AG09319 (cell line): ENCODE results near the gene COL4A2.

Experiments
- DNase-seq: peaks from one replicate; pipeline ENCODE4 v3.0.0-alpha.2; 2010; ENCODE audit warnings: low read depth; ENCODE audit errors: extremely low read depth
- CTCF ChIP-seq: IDR thresholded peaks from 2 replicates; pipeline ENCODE4 v1.5.1; 2011; ENCODE audit warnings: low read depth, mild to moderate bottlenecking, inconsistent platforms, low read length, moderate library complexity

COL4A2 gene

GRCh38 chr13:110272651-110273050 lies 34.4 kb upstream of the COL4A2 start:
- TF ChIP-seq CTCF: no peak
- DNase-seq: no peak

- DNase-seq: no peak
- TF ChIP-seq CTCF: no peak
Measured at GRCh38 chr13:110273254-110273653, 33.8 kb upstream of the COL4A2 start.

GRCh38 chr13:110274687-110275086 lies 32.4 kb upstream of the COL4A2 start:
- DNase-seq: no peak
- peak; percentile 38 for TF ChIP-seq CTCF

- DNase-seq: no peak
- no peak for TF ChIP-seq CTCF
Measured at GRCh38 chr13:110275931-110276552, 31.0 kb upstream of the COL4A2 start.

GRCh38 chr13:110276553-110276950 lies 30.5 kb upstream of the COL4A2 start:
- DNase-seq: no peak
- no peak for TF ChIP-seq CTCF

GRCh38 chr13:110277357-110277975 lies 29.6 kb upstream of the COL4A2 start:
- DNase-seq: no peak
- TF ChIP-seq CTCF: no peak

GRCh38 chr13:110278859-110279258 lies 28.2 kb upstream of the COL4A2 start:
- no peak for DNase-seq
- no peak for TF ChIP-seq CTCF
